Endodermal cell (in vitro differentiated cells): ENCODE results near the gene CRISPLD2. TPM values are rescaled to one million over a fixed set of nuclear protein-coding genes. Genes with fewer than 3 reads are reported as not detected.

ENCODE experiments used
- DNase-seq: peaks from one replicate; pipeline ENCODE4 v3.0.0-alpha.2; 2017
- H3K27ac ChIP-seq: 2 replicates; pipeline ENCODE4 v1.5.1; 2013; ENCODE audit warnings: mild to moderate bottlenecking, low read depth, low read length, moderate library complexity
- H3K27me3 ChIP-seq: 2 replicates; pipeline ENCODE4 v1.6.1; 2013; ENCODE audit warnings: mild to moderate bottlenecking, low read length, moderate library complexity; ENCODE audit not compliant: insufficient read depth, control insufficient read depth, poor library complexity, severe bottlenecking
- H3K36me3 ChIP-seq: 2 replicates; pipeline ENCODE4 v1.7.0; 2013; ENCODE audit warnings: mild to moderate bottlenecking, low read length, moderate library complexity; ENCODE audit not compliant: control insufficient read depth, insufficient read depth
- H3K4me1 ChIP-seq: one replicate; pipeline ENCODE4 v1.7.0; 2013; ENCODE audit warnings: low read length; ENCODE audit not compliant: control insufficient read depth, insufficient read depth
- H3K4me3 ChIP-seq: 2 replicates; pipeline ENCODE4 v1.5.1; 2013; ENCODE audit warnings: mild to moderate bottlenecking, low read length, moderate library complexity
- H3K9ac ChIP-seq: 2 replicates; pipeline ENCODE4 v1.6.1; 2013; ENCODE audit warnings: mild to moderate bottlenecking, low read length, moderate library complexity; ENCODE audit not compliant: poor library complexity, severe bottlenecking; ENCODE audit errors: extremely low read depth
- H3K9me3 ChIP-seq: 2 replicates; pipeline ENCODE4 v1.6.1; 2013; ENCODE audit warnings: mild to moderate bottlenecking, low read length, moderate library complexity; ENCODE audit not compliant: control insufficient read depth
- H3K27ac Mint-ChIP-seq: 2 replicates; pipeline ENCODE4 v1.8.0; 2020; ENCODE audit warnings: mixed read lengths
- H3K27me3 Mint-ChIP-seq: 2 replicates; pipeline ENCODE4 v1.8.0; 2021; ENCODE audit warnings: mild to moderate bottlenecking, mixed read lengths; ENCODE audit not compliant: insufficient read depth
- H3K36me3 Mint-ChIP-seq: 2 replicates; pipeline ENCODE4 v1.8.0; 2020; ENCODE audit warnings: low read depth, mixed read lengths
- H3K4me1 Mint-ChIP-seq: 2 replicates; pipeline ENCODE4 v1.8.0; 2020; ENCODE audit warnings: mixed read lengths
- H3K4me3 Mint-ChIP-seq: 2 replicates; pipeline ENCODE4 v1.8.0; 2020; ENCODE audit warnings: mild to moderate bottlenecking, moderate library complexity, mixed read lengths
- H3K9me3 Mint-ChIP-seq: 2 replicates; pipeline ENCODE4 v1.8.0; 2020; ENCODE audit warnings: mild to moderate bottlenecking, mixed read lengths
- WGBS, 2 experiments: methylation state at CpG; one replicate each; pipeline versions ENCODE4 v1.1.5 to v1.1.7; 2013; ENCODE audit warnings: missing lambda C conversion rate in 2 of 2, mixed read lengths in 1 of 2; ENCODE audit not compliant: insufficient coverage in 1 of 2, insufficient read length in 1 of 2; 5-methylcytosine and 5-hydroxymethylcytosine counted together
- total RNA-seq, 2 donors: library from RNA; stranded (reverse); fragmentation: NEBNext Ultra II Directional in 1 of 2; extraction: Animal tissue kit (Norgen Biotek cat#: 25700) in 1 of 2; gene quantifications; 2 replicates in 1 of 2; 3 replicates in 1 of 2; pipeline ENCODE4 v1.2.1, GENCODE V29; 2021
- TF ChIP-seq, protein P1 (sequence below): fragments of 200-600 bp; sonication (generic); conservative IDR thresholded peaks from 2 replicates; pipeline ENCODE4 v1.5.0; 2021; ENCODE audit warnings: antibody characterized with exemption, mild to moderate bottlenecking

Gene CRISPLD2
- total RNA-seq, 2 donors from 2014 or later, result 5.0 to 9.3 TPM

DNA sequence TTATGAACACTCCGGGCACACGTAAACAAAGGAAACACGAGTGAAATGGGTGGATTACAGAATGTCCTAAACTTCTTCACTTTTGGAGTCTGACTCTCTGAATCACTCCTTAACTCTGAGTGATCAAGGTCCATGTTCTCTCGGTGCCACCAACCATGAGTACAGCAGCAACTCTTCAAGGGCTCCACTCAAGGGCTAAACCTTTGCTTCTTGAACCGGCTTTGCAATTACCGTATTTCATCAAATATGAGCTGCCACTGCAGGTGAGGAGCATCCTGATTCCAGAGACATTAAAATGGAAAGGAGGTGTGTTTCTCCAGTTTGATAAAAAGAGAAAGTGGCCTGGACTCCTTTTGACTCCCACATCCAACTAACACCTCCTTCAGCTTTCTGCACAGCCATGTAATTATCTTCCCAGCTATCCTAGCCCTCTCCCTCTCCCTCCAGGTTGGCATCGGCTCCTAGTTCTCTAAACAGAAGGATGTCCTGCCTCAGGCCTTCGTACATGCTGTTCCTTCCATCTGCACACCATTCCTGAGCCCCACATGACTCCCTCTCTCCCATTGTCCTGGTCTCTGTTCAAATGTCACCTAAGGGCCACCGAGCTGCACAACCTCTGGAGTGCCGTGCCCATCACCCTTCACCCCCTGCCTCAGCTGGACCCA, 130.1 kb downstream of the CRISPLD2 start:
- WGBS, 2 experiments, result 87% methylated on average over 6 to 10 of the region's 10 CpGs
- Mint-ChIP-seq H3K36me3 (no peaks in the 10 kb centered on the region), H3K4me3 (no peak overlapping the region), H3K9me3 (peaks cover 3% of the 10 kb centered on the region), H3K27ac (no peak overlapping the region), H3K4me1 (peaks cover 5% of the 10 kb centered on the region), H3K27me3 (no peaks in the 10 kb centered on the region)
- TF ChIP-seq, protein P1, sequence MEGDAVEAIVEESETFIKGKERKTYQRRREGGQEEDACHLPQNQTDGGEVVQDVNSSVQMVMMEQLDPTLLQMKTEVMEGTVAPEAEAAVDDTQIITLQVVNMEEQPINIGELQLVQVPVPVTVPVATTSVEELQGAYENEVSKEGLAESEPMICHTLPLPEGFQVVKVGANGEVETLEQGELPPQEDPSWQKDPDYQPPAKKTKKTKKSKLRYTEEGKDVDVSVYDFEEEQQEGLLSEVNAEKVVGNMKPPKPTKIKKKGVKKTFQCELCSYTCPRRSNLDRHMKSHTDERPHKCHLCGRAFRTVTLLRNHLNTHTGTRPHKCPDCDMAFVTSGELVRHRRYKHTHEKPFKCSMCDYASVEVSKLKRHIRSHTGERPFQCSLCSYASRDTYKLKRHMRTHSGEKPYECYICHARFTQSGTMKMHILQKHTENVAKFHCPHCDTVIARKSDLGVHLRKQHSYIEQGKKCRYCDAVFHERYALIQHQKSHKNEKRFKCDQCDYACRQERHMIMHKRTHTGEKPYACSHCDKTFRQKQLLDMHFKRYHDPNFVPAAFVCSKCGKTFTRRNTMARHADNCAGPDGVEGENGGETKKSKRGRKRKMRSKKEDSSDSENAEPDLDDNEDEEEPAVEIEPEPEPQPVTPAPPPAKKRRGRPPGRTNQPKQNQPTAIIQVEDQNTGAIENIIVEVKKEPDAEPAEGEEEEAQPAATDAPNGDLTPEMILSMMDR, result no peak
- Histone ChIP-seq H3K27ac (no peak overlapping the region), H3K4me3 (no peak overlapping the region), H3K9ac (no peak overlapping the region), H3K36me3 (no peaks in the 10 kb centered on the region), H3K27me3 (no peaks in the 10 kb centered on the region), H3K9me3 (no peaks in the 10 kb centered on the region), H3K4me1 (peaks cover 5% of the 10 kb centered on the region)
- no peak for DNase-seq

DNA sequence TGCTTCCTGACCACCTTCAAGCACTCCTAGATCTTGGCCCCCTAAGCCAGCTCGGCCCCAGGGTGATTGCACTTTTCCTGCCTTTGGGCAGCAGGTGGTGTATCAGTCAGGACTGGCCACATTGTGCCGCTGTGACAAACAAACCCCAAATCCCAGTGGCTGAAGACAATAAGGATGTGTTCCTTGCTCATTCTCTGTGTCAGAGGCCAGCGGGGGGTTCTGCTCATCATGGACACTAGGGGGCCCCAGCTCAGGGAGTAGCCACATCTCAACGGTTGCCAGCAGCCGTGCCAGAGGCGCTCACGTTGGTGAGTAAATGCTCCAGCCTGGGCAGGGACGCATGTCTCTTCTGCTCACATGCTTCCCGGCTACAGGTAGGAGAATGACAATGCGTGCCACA, 131.1 kb downstream of the CRISPLD2 start:
- WGBS, 2 experiments, result 88 to 92% methylated on average over 9 to 10 of the region's 10 CpGs

DNA sequence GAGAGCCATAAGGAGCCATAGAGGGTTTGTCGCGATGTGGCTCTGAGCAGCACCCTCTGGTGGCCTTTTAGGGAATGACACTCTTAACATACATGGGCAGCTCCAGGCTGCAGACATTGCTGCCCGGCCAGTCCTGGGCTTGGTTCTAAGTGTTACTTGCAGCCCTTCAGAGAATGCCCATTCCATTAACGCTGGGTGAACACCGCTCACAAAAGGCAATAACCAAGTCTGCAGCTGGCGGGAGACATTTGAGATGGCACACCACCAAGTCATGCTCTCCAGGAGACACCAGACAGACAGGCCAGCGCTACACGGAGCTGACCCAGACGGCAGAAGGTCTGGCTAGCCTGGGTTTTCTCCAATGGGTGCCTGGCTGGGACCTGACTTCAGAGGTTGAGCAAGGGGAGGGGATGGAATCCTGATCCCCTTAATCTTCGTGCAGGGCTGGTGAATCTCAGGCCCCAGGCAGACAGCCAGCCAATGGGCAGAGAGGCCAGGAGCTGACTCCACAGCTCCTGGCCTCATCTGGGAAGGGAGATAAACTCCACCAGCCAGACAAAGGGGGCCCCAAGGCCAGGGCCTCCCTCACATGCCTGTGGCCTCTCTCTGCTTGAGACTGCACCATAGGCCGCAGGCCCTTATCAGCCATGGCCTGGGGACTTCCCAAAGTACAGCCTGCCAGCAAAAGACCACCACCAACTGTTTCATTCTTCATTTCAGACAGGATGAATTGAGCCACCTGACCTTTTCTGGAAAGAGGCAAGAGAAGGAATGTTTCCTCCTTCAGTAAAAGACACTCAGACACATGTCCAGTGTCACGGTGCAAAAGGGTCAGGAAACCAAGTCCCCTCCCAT, 132.8 kb downstream of the CRISPLD2 start:
- H3K9me3 Mint-ChIP-seq, result peaks cover 3% of the 10 kb centered on the region
- DNase-seq, result peak; percentile 94
- peaks cover 5% of the 10 kb centered on the region for H3K4me1 ChIP-seq
- H3K36me3 Mint-ChIP-seq, result no peaks in the 10 kb centered on the region
- no peak overlapping the region for H3K27ac Mint-ChIP-seq
- TF ChIP-seq, protein P1, result peak; percentile 94
- no peaks in the 10 kb centered on the region for H3K9me3 ChIP-seq
- peak overlapping the region; percentile 89 for H3K27ac ChIP-seq
- H3K4me3 ChIP-seq, result no peak overlapping the region
- no peaks in the 10 kb centered on the region for H3K36me3 ChIP-seq
- H3K27me3 Mint-ChIP-seq, result no peaks in the 10 kb centered on the region
- H3K27me3 ChIP-seq, result no peaks in the 10 kb centered on the region
- H3K4me1 Mint-ChIP-seq, result peaks cover 5% of the 10 kb centered on the region
- no peak overlapping the region for H3K9ac ChIP-seq
- WGBS, 2 experiments, result 54 to 67% methylated on average over 9 to 12 of the region's 12 CpGs
- no peak overlapping the region for H3K4me3 Mint-ChIP-seq

More for the DNA sequence above, 131.1 kb downstream of the CRISPLD2 start:
- no peaks in the 10 kb centered on the region for H3K27me3 ChIP-seq
- H3K36me3 ChIP-seq, result no peaks in the 10 kb centered on the region
- TF ChIP-seq, protein P1, result peak; percentile 50
- Mint-ChIP-seq H3K27me3 (no peaks in the 10 kb centered on the region), H3K36me3 (no peaks in the 10 kb centered on the region), H3K9me3 (peaks cover 3% of the 10 kb centered on the region), H3K4me1 (peaks cover 5% of the 10 kb centered on the region), H3K4me3 (no peak overlapping the region), H3K27ac (no peak overlapping the region)
- peak; percentile 69 for DNase-seq
- H3K4me1 ChIP-seq, result peaks cover 5% of the 10 kb centered on the region
- H3K4me3 ChIP-seq, result no peak overlapping the region
- H3K9me3 ChIP-seq, result no peaks in the 10 kb centered on the region
- H3K9ac ChIP-seq, result no peak overlapping the region
- H3K27ac ChIP-seq, result no peak overlapping the region
